Epithelial cell of proximal tubule (primary cell): ENCODE measurements around the gene ACKR3. TPM values are rescaled to one million over a fixed set of nuclear protein-coding genes. Genes with fewer than 3 reads are reported as not detected.

Experiments used
- DNase-seq: peaks from one replicate; pipeline ENCODE4 v3.0.0-alpha.2; 2011; ENCODE audit warnings: low read depth
- H3K4me3 ChIP-seq: 2 replicates; pipeline ENCODE4 v1.5.1; 2011; ENCODE audit warnings: low read depth, mild to moderate bottlenecking, low read length
- total RNA-seq: library from RNA; depleted of rRNA; stranded (reverse); fragments of >200 nt; gene quantifications from 2 replicates; pipeline ENCODE4 v1.2.3, GENCODE V29; 2015
- TF ChIP-seq, protein P1 (sequence below): conservative IDR thresholded peaks from 2 replicates; pipeline ENCODE4 v1.5.1; 2012; ENCODE audit warnings: low read depth, mild to moderate bottlenecking, low read length

Gene ACKR3
- total RNA-seq, 1 donor from 2014 or later = not detected

DNA sequence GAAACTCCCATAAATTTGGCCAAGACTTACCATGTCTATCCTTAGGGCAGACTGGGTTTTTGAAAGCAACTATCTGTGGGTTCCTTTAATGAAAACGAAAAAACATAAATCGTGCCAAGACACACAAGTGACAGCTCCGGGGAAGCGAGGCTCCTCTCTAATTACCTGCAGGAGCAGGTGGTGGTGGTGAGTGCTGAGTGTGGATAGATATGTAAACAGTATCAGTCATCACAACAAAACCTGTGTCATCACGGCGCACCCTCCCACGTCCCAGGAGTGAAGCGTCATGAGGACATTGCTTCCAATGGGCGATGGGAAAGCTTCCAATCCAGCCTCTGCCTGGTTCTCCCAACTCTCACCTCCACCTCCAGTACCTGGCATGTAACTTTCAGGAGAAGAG lies 31.3 kb downstream of the ACKR3 start:
- no peak for DNase-seq
- TF ChIP-seq, protein P1, sequence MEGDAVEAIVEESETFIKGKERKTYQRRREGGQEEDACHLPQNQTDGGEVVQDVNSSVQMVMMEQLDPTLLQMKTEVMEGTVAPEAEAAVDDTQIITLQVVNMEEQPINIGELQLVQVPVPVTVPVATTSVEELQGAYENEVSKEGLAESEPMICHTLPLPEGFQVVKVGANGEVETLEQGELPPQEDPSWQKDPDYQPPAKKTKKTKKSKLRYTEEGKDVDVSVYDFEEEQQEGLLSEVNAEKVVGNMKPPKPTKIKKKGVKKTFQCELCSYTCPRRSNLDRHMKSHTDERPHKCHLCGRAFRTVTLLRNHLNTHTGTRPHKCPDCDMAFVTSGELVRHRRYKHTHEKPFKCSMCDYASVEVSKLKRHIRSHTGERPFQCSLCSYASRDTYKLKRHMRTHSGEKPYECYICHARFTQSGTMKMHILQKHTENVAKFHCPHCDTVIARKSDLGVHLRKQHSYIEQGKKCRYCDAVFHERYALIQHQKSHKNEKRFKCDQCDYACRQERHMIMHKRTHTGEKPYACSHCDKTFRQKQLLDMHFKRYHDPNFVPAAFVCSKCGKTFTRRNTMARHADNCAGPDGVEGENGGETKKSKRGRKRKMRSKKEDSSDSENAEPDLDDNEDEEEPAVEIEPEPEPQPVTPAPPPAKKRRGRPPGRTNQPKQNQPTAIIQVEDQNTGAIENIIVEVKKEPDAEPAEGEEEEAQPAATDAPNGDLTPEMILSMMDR = no peak
- no peak overlapping the region for H3K4me3 ChIP-seq

- TF ChIP-seq, protein P1 = no peak
- H3K4me3 ChIP-seq = no peak overlapping the region
- DNase-seq = peak; percentile 39
Observed at GRCh38 chr2:236601316-236602202, 31.9 kb downstream of the ACKR3 start.

DNA sequence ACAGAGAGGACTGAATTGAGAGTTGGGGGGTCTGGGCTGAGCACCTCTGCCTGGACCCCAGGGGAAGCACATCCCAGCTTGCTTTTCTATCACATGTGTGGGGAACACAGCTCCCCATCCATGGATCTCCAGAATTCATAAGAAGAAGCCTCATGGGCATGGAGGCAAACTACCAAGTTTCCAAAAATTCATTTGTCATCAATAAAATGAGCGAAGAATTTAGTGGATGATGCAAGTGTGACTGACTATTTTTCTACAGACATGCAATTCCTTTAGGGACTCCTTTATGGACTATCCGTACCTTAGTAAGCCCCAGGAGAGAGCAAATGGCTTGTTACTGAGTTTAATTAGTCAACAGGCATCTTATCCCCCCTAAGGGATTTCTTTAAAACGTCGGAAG lies 33.1 kb downstream of the ACKR3 start:
- DNase-seq = no peak
- no peak overlapping the region for H3K4me3 ChIP-seq
- TF ChIP-seq, protein P1 = no peak

DNA sequence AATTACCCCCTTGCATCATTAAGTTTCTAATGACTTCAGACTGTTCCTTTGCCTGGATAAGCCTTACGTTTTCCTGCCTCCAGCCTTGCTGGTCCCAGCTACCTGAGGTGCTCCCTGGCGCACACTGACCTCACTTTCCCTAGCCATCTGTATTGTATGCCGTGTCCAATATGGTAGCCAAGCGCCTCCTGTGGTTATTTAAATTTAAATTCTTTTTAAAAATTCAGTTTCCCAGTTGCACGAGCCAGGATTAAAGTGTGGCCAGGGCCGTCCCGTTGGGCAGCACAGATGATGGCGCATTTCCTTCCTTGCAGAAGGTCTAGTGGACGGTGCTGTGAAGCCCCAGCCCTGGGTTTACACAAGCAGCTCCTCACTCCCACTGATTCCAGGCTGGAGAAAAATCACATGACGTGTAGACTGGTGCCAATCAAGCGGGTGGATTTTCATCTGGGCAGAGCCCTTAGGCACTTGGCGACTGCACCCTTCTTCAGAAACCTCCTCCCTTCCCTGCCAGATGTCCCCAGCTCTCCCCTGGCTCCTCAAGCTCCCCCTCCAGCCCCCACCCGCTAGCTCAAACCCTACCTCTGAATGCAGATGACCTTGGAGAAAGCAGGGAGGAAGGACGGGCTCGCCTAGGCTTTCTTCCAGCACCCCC lies 33.9 kb downstream of the ACKR3 start:
- no peak for DNase-seq
- TF ChIP-seq, protein P1 = no peak
- no peak overlapping the region for H3K4me3 ChIP-seq

DNA sequence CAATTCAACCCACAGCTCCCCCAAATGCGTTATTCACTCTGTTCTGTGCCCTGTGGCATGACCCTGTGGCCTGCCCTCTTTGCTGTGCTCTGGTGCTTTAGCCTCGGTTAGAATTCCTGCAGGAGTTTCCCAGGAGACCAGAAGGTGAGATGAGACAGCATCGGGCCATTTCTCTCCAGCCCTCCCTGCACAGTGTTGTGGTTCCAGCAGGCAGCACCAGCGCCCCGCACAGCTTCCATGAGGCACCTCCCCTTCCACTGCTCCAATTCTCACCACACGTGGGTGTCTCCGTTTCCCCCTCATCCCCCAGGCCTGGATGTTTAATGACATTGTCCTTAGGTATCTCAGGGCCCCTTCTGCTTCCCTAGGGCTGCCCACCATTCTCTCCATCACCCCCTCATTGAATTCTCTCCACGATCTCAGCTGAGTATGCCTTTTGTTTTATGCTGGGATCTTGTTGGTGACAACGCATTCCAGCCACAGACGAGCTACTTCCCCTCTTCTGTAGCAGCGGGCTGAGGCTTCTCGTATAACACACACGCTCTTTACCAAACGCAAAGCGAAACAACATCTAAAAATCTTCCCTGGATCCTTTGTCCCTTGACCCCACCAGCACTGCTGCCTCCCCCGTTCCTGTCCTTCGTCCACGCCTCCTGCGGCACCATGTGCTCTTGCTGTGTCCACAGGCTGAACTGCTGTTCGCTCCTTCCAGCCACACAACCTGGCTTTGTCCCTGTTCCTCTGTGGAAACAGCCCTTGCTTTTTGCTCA lies 35.1 kb downstream of the ACKR3 start:
- H3K4me3 ChIP-seq = no peak overlapping the region
- no peak for DNase-seq
- TF ChIP-seq, protein P1 = no peak

GRCh38 chr2:236605345-236605734 lies 35.7 kb downstream of the ACKR3 start:
- TF ChIP-seq, protein P1 = no peak
- no peak for DNase-seq
- H3K4me3 ChIP-seq = no peak overlapping the region
